ENCODE data around the gene LRCOL1.

LRCOL1 gene

DNA sequence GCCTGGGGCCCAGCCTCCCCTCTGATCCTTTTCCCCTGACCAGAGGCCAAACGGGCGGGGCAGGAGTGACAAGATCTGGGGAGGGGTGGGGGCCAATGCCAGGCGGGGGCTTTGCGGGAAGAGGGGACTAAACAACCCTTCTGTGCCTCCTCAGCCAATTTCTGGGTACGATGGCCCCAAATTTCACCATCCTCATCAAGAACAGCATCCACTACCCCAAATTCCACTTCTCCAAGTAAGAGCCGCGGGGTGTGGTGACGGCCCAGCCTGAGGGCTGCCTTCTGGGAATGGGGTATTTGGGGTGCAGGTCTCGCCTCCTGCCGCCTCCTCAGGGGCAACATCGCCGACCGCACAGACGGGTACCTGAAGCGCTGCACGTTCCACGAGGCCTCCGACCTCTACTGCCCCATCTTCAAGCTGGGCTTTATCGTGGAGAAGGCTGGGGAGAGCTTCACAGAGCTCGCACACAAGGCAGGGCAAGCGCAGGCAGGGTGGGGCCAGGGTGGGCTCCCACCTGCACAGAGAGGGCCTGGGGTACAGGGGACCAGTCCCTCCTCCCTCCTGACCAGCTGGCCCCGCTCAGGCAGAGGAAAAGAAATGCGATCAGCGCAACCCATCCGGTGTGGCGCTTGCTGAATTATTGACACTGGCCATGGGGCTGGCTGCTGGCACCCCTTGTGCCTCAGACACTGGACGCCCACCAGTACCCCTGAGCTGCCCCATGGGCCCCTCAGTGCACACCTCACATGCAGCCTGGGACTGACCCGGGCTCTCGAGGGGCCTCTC, 9.9 kb upstream of the LRCOL1 start:
- in situ Hi-C loops (cut with MboI; ENCODE audit: low sequenced_read_pairs): no loop called here

DNA sequence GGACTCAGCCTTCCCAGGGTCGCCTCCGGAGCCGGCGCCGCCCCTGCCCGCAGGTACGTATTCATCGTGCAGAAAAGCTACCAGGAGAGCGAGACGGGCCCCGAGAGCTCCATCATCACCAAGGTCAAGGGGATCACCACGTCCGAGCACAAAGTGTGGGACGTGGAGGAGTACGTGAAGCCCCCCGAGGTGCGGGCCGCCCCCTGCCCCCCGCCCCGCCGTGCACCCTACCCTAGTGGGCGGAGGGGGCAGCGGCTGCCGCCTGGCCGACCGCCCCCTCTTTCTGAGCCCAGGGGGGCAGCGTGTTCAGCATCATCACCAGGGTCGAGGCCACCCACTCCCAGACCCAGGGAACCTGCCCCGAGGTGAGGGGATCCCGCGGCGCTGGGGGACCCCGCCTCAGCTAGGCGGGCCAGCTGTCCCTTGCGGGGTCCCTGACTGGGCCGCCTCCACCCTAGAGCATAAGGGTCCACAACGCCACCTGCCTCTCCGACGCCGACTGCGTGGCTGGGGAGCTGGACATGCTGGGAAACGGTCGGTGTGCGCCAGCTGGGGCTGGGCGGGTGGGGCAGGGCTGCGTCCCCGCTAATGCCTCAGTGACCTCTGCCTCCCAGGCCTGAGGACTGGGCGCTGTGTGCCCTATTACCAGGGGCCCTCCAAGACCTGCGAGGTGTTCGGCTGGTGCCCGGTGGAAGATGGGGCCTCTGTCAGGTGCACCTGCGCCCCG, 9.2 kb upstream of the LRCOL1 start:
- in situ Hi-C loops (cut with MboI; ENCODE audit: low sequenced_read_pairs): no loop called here

DNA sequence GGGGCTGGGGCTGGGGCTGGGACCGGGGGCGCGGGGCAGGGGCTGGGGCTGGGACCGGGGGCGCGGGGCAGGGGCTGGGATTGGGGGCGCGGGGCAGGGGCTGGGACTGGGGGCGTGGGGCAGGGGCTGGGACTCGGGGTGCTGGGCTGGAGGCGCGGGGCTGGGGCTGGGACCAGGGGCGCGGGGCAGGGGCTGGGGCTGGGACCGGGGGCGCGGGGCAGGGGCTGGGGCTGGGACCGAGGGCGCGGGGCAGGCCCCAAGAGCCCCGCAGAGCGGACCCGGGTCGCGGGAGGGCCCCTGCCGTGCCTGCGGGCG, 8.6 kb upstream of the LRCOL1 start:
- in situ Hi-C loops (cut with MboI; ENCODE audit: low sequenced_read_pairs): no loop called here

DNA sequence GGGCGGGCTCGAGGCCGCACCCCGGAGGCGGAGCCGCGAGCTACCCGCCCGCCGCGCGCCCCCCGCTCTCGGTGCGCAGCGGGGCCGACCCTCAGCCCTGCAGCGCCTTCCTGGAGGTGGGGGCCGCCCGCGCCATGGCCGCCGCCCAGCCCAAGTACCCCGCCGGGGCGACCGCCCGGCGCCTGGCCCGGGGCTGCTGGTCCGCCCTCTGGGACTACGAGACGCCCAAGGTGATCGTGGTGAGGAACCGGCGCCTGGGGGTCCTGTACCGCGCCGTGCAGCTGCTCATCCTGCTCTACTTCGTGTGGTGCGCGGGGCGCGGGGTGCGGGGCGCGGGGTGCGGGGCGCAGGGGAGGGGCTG, 8.3 kb upstream of the LRCOL1 start, which contains the start of gene P2RX2:
Gene P2RX2, plus strand, starts transcription at position 94 of the 361 bp plus-strand sequence. Its CDS starts 41 bp downstream, at position 135.
- in situ Hi-C loops (cut with MboI; ENCODE audit: low sequenced_read_pairs): no loop called here

DNA sequence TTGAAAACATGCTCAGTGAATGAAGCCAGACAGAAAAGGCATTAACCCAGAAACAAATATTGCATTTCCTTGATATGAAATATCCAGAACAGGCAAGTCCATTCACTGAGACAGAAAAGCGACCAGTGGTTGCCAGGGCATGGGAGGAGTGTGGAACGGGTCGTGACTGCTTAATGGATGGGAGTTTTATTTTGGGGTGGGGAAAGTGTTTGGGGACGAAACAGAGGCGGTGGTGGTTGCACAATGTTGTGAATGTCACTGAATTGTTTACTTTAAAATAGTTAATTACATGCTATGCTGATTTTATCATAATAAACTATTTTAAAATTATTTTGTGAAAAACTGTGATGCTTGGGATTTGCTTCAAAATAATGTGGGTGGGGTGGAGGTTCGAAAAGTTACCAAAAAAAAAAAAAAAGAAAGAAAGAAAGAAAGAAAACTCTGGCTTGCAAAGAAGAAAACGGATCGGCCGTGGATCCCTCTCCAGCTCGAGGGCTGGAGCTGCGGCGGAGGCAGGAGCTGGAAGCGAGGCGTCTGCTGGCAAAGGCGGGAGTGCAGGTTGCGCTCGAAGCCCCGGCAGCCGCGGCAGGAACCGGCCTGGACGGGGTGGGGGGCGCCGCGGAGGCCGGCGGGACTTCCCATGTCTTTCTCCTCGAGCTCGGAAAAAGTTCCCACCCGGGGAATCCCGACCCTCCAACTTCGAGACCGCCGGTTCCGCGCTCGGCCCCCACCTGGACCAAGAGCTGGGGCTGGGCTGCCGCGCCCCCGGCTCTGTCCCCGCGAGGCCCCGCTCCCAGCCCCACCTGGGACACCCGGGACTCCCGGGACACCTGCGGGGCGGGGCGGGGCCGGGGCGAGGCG, 7.7 kb upstream of the LRCOL1 start:
- in situ Hi-C loops (cut with MboI; ENCODE audit: low sequenced_read_pairs): no loop called here

DNA sequence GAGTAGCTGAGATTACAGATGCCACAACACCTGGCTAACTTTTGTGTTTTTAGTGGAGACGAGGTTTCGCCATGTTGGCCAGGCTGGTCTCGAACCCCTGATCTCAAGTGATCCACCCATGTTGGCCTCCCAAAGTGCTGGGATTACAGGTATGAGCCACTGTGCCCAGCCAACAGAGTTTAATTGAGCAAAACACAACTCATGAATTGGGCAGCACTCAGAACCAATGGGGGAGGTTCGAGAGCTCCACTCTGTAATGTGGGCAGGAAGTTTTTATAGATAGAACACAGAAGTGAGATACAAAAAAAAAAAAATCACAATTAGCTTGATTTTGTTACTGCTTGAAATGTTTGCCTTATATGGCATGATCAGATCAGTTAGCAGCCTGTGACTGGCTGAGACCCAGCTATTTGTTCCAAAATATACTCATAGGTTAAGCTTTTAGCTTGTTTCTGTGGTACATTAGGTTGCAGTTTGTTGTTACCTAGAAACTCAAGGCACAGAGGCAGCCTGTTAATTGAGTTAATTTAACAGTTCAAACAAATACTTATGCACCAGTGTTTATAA, 6.8 kb upstream of the LRCOL1 start:
- in situ Hi-C loops (cut with MboI; ENCODE audit: low sequenced_read_pairs): no loop called here

DNA sequence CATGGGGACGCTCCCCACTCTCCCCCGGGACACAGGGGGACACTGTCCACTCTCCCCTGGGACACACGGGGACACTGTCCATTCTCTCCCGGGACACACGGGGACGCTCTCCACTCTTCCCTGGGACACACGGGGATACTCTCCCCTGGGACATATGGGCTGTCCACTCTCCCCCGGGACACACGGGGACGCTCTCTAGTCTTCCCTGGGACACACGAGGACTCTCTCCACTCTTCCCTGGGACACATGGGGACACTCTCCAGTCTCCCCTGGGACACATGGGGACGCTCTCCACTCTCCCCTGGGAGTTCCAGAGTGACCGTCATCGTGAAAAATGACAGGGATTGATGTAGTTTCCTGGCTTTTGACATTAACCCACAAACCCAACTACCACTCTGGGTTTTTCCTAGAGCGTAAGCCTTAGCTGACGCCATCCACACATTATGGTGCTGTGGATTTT, 5.2 kb upstream of the LRCOL1 start:
- in situ Hi-C loops (cut with MboI; ENCODE audit: low sequenced_read_pairs): no loop called here

DNA sequence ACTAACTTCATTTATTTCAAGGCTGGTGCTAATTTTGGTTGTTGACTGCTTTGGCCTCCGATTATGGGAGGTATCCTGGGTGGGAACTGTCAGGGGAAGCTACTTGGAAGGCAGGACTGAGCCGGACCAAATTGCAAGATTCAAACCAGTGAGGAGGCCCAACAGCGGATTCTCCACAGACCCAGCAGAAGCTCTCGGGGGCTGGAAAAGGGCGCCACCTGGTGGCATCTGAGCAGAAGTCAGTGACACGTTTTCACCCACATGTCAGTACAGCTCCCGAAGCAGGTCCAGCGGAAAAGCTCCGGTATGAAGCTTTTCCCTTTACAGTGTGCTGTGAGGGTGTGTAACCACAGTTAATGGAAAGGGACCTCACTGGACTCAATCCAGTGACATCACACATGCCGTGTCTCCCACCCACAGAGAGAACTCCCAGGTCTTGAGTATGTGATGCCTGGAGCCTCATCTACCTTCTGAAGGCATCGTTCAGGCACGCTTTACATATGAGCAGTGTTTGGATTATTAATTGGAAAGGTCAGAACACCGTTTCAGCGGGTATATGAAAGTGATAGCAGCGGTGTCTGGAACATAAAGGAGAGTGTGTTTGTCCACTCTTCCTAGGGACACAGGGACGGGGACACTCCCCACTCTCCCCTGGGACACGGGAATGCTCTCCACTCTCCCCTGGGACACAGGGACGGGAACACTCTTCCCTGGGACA, 4.6 kb upstream of the LRCOL1 start:
- in situ Hi-C loops (cut with MboI; ENCODE audit: low sequenced_read_pairs): no loop called here

DNA sequence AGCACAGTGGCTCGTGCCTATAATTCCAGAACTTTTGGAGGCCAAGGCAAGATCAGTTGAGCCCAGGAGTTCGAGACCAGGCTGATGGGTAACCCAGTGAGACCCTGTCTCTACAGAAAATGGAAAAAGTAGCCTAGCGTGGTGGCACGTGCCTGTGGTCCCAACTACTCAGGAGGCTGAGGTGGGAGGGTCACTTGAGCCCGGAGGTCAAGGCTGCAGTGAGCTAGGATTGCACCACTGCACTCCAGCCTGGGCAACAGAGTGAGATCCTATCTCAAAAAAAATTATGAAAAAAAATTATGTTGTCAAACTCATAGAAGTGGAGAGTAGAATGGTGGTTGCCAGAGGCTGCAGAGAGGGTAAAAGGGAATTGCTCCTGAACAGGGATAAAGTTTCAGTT, 3.6 kb upstream of the LRCOL1 start:
- in situ Hi-C loops (cut with MboI; ENCODE audit: low sequenced_read_pairs): no loop called here

DNA sequence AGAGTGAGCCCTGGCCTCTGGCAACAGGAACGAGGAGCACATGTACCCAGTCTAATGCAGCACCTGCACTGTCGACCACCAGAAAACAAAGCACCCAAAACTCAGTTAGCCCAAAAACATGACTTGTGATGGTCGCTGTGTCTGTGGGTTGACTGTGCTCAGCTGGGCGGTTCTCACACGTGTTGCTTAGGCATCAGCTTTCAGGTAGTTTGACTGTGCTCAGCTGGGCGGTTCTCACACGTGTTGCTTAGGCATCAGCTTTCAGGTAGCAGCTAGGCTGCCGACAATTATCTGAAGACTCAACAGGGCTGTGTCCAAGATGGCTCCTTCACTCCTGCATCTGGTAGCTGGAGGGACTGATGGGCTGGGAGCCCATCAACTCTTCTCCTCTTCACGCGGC, 1.2 kb upstream of the LRCOL1 start:
- in situ Hi-C loops (cut with MboI; ENCODE audit: low sequenced_read_pairs): no loop called here

DNA sequence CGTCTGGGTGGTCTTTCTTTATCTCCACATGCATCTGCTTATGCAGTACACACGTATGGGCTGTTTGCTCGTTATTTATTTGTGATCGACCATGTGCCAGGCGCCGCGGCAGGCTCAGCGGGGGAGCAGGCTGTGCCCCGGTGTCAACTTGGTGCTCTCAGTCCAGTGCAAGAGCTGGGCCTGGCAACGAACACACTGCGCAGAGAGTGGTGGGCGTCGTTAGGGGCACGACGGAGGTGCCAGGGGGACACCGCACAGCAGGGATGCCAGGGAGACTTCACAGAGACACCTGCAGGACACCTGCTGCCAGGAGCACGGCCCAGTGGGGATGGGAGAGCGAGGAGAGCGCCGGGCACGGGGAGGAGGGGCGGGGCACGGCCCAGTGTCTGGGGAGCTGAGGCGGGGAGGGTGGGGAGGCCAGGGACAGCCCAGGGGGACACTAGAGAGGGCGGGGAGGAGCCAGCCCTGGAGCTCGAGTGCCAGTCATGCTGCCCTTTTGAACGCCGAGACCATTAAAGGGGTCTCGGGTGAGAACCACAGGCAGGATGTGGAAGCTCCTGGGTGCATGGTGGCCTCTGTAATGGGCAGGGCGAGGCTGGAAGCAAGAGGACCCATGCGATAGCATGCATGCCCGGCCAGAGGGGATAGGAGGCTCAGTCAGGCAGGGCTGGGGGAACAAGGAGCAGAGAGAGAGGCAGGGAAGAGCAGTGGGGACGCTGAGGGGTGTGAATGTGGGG, 652 bp upstream of the LRCOL1 start:
- in situ Hi-C loops (cut with MboI; ENCODE audit: low sequenced_read_pairs): no loop called here

DNA sequence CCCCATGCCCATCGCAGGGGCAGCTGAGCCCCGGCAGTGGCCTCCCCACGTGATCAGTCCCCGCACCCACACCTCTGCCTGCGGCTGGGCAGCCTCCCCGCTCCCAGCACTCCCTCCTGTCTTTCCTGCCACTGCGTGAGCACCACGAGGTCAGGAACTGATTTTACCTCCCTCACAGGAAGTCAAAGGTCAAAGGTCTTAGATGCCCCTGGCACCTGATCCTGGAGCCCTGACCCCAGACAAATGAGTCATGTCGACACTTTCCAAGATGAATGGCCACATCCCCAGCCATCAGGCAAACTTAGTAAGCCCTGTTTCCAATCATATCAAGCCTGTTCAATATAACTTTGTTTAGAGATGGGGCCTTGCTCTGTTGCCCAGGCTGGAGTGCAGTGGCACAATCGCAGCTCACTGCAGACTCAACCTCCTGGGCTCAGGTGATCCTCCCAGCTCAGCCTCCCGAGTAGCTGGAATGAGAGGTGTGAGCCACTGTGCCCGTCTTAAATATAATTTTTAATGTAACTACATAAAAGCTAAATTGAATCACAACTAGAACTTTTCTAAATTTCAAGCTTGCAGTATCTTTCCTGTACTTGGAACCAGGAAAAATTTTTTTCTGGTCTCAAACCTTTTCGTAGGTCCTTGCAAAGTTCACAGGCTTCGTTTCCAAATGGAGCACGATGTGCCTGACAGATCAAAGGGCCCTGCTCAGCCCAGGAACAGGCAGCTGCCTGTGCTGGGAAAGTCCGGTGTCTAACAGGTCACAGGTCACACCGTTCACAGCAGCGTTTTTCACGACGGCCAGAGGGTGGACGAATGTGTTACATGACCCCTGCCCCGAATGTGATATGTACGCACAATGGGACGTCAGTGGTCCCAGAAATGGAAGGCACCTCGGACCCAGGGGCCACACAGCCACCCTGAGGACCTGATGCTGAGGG, 1.9 kb downstream of the LRCOL1 start:
- in situ Hi-C loops (cut with MboI; ENCODE audit: low sequenced_read_pairs): no loop called here

DNA sequence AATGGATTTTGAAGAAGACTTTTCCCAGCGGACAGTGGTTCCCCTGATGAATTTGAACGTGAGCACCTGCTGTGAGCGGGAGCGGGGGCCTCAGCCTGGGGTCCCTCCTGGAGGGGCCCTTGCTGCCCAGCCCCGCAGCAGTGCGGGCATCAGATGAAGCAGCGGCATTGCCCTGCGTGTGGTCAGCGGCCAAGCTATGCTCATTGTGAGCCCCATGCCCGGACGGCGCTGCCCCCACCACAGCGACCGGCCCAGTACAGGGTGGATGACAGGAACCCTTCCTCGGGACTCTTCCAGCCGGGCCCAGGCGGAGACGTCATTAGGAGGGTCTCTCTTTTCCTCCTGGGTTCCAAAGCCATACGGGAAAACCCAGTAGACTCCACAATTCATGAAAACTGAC, 3.5 kb downstream of the LRCOL1 start:
- in situ Hi-C loops (cut with MboI; ENCODE audit: low sequenced_read_pairs): no loop called here

DNA sequence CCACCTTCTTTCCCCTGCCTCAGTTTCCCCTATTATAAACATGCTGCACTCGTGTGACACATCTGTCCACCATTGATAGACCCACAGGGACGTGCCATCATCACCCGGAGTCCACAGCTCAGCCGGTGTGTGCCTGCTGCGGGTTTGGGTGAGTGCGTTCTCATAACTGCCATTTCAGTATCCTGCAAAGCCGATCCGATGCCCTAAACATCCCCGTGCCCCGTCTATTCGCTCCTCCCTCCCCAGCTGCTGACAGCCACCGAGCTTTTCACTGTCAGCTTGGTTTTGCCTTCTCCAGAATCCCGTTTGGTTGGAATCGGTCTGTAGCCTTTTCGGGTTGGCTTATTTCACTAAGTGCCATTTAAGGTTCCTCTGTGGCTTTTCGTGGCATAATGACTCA, 3.9 kb downstream of the LRCOL1 start:
- in situ Hi-C loops (cut with MboI; ENCODE audit: low sequenced_read_pairs): no loop called here

DNA sequence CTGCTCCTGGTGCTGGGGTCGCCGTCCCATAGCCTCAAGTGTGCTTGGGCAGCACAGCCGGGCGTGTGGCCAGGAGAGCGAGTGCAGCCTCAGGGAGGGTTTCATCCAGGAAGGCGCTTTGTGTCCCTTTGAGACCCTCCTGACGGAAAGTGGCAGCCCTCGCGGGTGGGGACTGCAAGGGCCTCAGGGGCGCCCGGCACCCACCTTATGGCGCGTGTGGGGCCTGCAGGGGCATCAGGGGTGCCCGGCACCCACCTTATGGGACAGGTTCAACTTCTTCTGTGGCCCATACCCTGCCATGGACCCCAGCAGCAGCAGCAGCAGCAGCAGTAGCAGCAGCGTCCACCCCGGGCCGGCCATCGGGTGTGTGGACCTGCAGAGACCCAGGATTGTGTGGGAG, 4.5 kb downstream of the LRCOL1 start:
- in situ Hi-C loops (cut with MboI; ENCODE audit: low sequenced_read_pairs): no loop called here

DNA sequence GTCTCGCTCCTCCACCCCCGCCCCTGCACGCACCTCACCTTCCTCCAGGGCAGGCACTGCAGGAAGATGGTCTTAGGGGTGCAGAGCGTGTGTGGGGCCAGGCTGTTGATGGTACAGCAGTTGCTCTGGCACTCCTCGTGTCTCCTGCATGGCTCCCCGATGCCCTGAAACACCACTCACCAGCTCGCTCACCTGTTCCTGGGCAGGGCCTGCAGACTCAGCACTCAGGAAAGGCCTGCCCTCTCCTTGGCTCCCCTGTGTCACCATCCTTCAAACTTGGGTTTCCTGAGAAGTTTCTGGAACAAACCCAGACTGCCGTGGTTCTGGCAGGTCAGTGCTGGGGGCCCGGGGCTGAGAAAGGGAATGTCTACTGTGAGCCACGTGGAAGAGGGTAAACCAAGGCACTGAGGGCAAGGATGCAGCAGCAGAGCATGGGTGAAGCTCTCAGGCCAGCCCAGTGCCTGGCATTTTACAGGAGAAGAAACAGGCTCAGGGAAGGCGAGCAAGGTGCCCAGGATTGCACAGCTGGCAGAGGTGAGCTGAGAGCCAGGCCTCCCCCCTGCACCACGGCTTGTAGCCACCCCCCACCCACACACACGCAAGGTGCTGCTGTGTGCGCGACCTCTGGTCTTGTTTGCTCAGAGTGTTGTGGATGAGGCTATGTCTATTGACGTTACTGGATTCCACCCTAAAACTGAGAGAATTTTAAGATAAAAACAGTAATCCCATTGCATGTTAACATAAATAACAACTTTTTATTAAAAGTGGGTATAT, 5.5 kb downstream of the LRCOL1 start:
- in situ Hi-C loops (cut with MboI; ENCODE audit: low sequenced_read_pairs): no loop called here

DNA sequence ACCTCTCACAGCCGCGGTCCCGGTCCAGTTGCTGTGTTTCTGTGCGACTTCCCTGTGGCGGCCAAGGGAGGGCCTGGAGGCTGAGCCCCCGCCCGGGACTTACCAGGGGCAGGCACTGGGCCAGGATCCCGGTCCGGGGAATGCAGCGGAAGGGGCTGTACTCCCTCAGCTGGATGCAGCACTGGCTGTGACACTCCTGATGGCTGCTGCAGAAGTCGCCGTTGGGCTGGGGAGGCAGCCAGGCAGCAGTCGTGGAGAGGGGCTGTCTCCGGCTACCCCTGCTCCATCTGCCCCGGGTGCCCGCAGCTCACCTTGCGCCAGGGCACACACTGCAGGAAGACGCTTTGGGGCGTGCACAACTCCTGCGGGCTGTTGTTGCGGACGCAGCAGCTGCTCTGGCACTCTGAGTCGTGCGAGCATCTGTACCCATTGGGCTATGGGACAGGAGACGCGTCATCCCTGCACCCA, 6.2 kb downstream of the LRCOL1 start:
- in situ Hi-C loops (cut with MboI; ENCODE audit: low sequenced_read_pairs): no loop called here
